Gastrocnemius medialis (tissue), 4 donors: ENCODE data around the gene CDKN1C.

Experiments
- POLR2A ChIP-seq, 2 donors: fragments of 450-650 bp; IDR thresholded peaks; one replicate each; pipeline ENCODE4 v1.6.1; 2017; ENCODE audit warnings: antibody characterized with exemption in 2 of 2, mild to moderate bottlenecking in 2 of 2, moderate library complexity in 2 of 2
- TF ChIP-seq, protein P1 (sequence below), 5 experiments: fragments of 450-650 bp in 3 of 5; fragments of 200-600 bp in 2 of 5; sonication (generic) in 2 of 5; IDR thresholded peaks in 4 of 5; conservative IDR thresholded peaks in 1 of 5; 1 replicate in 4 of 5; 2 replicates in 1 of 5; pipeline ENCODE4 v1.5.1; 2016 to 2019; ENCODE audit warnings: antibody characterized with exemption in 5 of 5, mild to moderate bottlenecking in 3 of 5, moderate library complexity in 3 of 5

DNA sequence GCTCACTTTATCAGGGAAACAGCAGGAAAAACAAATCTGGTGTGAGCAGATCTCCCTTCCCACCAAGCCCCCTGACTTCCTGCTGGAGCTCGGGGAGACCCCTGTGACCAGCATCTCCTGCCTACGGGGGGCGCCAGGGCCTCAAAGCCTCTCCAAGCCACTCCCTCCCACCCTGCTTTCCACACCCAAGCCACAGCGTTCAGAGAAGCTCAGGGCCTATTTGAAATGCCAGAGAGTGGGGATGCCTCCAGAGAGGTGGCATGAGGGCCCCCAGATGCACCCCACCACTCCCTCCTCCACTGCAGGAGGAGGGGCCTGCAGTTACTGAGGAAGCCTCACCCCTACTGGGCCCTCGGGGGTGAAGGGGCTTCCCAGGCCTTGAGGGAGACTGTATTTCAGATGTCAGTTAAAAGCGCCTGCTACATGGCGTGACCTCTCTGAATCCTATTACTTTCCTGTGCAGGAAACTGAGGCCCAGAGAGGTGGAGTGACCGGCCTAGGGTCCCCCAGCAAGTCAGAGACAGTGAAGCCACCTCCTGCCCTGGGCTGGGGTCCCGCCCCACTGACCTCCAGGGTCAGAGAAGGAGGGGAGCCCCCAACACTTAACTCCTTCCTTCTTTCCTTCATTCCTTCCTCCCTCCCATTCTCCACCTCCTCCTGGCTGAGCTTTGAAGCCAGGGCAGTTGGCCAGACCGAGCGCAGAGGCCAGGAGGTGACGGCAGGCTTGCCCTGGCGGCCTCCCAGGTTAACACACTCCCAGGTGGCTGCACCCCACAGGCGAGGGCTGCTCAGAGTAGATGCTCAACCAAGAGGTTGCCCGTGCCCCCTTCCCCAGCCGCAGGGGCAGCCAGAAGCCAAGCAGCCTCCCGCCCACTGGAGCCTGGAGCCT, 6.0 kb upstream of the CDKN1C start:
- TF ChIP-seq, protein P1, sequence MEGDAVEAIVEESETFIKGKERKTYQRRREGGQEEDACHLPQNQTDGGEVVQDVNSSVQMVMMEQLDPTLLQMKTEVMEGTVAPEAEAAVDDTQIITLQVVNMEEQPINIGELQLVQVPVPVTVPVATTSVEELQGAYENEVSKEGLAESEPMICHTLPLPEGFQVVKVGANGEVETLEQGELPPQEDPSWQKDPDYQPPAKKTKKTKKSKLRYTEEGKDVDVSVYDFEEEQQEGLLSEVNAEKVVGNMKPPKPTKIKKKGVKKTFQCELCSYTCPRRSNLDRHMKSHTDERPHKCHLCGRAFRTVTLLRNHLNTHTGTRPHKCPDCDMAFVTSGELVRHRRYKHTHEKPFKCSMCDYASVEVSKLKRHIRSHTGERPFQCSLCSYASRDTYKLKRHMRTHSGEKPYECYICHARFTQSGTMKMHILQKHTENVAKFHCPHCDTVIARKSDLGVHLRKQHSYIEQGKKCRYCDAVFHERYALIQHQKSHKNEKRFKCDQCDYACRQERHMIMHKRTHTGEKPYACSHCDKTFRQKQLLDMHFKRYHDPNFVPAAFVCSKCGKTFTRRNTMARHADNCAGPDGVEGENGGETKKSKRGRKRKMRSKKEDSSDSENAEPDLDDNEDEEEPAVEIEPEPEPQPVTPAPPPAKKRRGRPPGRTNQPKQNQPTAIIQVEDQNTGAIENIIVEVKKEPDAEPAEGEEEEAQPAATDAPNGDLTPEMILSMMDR (IDR thresholded peaks at IDR 0.05 in 4 of 5, conservative IDR thresholded peaks at IDR 0.05 in 1 of 5), result no peak
- TF ChIP-seq POLR2A (IDR thresholded peaks at IDR 0.05), result no peak
